NCI-H2029 treated with DMSO at 0.1 percent for 48 hours (cell line): ENCODE measurements around the gene SLC8A2.

Experiments used
- DNase-seq: peaks from one replicate; lab custom pipeline; 2025; lab: John Stamatoyannopoulos, UW

The SLC8A2 gene

DNA sequence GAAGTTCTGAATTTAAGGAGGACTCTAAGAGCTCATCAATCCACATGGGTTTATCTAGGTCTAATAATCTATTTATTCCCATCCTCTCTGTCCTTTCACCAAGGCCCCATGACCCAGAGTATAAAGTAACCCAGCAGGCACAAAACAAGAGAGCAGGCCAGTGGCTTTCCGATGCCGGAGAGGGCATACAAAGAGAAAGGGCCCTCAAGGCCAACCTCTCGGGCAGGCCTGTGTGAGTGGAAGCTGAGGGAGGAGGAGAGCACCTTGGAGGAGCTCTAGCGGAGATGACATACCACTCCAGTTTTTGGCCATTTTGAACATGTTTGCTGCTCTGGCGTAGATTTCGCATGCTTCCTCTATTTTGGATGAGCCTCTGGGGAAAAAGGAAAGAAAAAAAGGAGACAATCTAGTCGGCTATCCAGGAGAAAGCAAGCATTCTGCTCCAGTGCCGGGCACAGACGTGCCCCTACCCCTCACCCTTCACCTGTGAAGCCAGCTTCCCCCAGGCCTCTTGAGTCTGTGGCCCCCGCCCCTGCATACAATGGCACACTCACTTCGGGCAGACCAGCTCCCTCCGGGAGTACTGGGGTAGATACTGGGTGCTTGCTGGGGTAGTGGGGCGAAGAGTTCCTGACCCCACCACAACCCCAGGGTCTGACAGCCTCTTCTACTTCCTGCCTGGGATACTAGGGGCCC lies 31.6 kb upstream of the SLC8A2 start:
- DNase-seq = no peak

DNA sequence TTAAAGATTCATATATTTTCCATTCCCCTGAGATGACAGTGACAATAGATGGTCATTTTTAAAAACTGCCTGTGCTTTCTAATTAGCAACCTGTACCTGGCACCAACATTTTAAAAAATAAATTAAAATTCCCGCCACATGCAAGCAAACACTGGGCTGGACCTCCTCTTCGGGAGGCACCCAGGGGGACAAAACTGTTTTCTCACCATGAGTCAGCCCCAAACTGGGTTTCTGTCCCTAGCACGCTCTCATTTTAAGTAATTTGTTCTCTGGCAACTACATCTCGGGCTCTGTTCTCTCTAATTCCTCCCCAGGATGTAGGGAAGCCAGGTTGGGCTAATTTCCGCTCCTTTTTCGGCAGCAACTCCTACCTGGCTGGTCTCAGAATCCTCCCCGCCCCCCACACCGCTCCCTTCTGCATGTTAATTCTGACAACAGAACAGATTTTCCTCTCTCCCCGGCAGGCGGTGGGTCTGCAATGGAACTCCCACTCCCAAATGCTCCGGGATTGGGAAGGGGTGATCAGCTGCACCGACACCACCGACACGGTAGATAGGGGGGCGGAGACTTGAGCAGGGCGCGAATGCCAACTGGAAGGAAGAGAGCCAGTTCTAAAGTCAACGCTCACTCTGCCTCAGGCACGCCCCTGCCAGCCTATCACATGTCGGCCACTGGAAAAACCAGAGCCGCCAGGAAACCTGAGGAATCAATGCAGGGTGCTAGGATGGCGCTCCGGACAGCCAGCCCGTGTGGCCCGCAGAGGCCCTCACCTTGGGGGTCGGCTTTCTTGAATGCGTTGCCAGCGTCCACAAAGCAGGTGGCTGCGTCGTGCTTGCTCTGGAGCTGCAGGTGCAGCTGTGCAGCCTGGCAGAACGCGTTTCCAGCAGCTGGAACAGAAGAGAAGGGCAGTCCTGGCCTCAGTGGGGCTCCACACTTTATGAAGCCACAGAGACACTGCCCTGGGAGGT lies 28.5 kb upstream of the SLC8A2 start:
- DNase-seq = no peak

GRCh38 chr19:47499371-47499770 lies 27.7 kb upstream of the SLC8A2 start:
- DNase-seq = no peak

GRCh38 chr19:47498561-47498960 lies 26.9 kb upstream of the SLC8A2 start:
- DNase-seq = no peak

- DNase-seq = no peak
Measured at GRCh38 chr19:47497821-47498520, 26.3 kb upstream of the SLC8A2 start.

GRCh38 chr19:47497050-47497766 lies 25.5 kb upstream of the SLC8A2 start:
- no peak for DNase-seq

- no peak for DNase-seq
Measured at GRCh38 chr19:47495478-47496372, 24.0 kb upstream of the SLC8A2 start.

DNA sequence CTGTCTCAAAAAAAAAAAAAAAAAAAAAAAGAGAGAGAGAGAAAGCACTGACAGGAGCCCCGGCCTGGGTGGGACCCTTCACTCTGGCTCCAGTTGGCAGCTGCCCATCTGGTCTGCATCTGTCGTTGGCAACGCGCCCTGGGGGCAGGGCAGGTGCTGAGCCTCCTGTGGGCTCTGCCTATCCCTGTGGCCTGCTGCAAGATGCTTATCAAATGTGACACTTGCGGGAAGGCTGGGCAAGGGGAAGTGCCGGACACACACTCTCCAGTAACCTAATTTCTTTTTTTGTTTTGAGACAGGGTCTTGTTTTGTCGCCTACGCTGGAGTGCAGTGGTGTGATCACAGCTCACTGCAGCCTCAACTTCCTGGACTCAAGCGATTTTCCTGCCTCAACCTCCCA lies 23.0 kb upstream of the SLC8A2 start:
- no peak for DNase-seq

DNA sequence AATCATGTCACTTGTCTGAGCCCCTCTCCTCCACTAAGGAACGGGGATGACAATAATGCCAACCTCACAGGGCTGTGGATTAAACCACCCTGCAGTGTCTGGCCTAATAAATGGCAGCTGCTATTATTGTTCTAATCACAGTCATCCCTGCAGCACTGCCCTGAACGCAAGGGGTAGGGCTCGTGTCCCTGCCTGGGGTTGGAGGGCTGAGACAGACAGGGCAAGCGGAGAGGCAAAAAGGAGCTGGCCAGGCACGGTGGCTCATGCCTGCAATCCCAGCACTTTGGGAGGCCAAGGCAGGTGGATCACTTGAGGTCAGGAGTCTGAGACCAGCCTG lies 22.5 kb upstream of the SLC8A2 start:
- DNase-seq = no peak

GRCh38 chr19:47493378-47494210 lies 21.9 kb upstream of the SLC8A2 start:
- DNase-seq = no peak

GRCh38 chr19:47492571-47493377 lies 21.1 kb upstream of the SLC8A2 start:
- DNase-seq = no peak

GRCh38 chr19:47492137-47492533 lies 20.4 kb upstream of the SLC8A2 start:
- DNase-seq = no peak

DNA sequence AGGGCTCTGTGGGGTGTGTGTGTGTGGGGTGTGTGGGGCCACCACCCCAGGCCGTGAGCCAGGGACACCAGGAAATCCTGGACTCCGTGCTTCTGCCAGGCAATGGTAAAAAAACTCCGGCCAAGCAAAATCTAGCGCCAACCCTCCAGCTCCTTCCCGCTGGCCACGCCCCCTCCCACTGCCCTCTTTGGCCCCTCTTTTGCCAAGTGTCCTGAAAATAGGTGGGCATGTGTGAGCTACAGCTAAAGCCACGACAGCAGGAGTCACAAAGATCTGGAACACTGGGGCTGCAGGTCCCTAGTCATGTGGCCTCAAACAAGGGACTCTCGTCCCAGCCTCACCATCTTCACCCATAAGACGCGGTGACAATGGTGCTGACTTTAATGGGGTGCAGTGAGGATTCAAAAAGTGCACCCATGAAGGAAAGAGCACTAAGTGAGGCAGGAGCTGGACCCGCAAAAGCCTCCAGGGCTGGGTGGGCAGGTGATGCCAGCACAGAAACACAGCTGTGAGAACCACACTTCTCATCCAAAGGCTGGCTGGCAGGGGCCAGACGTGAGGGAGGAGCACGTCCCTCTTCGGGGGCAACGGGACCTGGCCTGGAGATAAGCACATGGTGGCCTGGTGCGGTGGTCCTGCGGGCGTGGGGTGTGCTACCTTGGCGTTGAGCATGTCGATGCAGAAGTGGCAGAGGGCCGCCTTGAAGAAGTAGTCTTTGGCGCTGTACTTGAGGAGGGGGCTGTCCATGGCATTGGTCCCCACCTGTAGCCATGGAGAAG lies 19.9 kb upstream of the SLC8A2 start:
- DNase-seq = no peak

GRCh38 chr19:47490847-47491246 lies 19.2 kb upstream of the SLC8A2 start:
- no peak for DNase-seq

DNA sequence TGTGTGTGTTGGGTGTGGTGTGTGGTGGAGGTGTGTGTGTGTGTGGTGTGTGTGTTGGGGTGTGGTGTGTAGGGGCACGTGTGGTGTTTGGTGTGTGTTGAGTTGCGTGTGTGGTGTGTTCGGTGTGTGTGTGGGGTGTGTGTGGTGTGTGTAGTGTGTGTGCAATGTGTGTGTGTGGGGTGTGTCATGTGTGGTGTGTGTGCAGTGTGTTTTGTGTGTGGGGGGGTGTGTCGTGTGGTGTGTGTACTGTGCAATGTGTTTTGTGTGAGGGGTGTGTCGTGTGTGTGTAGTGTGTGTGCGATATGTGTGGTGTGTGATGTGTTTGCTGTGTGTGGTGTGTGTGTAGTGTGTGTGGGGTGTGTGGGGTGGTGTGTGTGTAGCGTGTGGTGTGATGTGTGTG lies 18.3 kb upstream of the SLC8A2 start:
- no peak for DNase-seq

- DNase-seq = no peak
Measured at GRCh38 chr19:47489072-47489914, 17.6 kb upstream of the SLC8A2 start.
